A673 (cell line): ENCODE data around the gene DEDD.

Experiments
- CTCF ChIP-seq: fragments of 300-800, 200-600 bp; sonication (generic); conservative IDR thresholded peaks from 2 replicates; pipeline ENCODE4 v1.5.1; 2017; ENCODE audit warnings: low read depth, mild to moderate bottlenecking, antibody characterized with exemption, low read length, moderate library complexity, mixed read lengths
- EZH2 ChIP-seq: fragments of 200-600 bp; sonication (generic); IDR thresholded peaks from 2 replicates; pipeline ENCODE4 v1.6.1; 2017; ENCODE audit warnings: borderline replicate concordance, low read depth, mild to moderate bottlenecking, mixed read lengths, antibody characterized with exemption, low read length; ENCODE audit not compliant: poor library complexity, severe bottlenecking

GRCh38 chr1:161171696-161172095, 39.2 kb upstream of the DEDD start:
- TF ChIP-seq CTCF (no peak), EZH2 (no peak)
